G401.6 (cell line): ENCODE data around the gene PPIL3.
A peak's percentile ranks its signal among the peaks of the same experiment; 100 is the strongest.

Experiments
- FAIRE-seq: peaks from 2 replicates; lab custom pipeline; 2012; peaks lifted over from hg19 to GRCh38; lab: Jason Lieb, UNC

Gene PPIL3

DNA sequence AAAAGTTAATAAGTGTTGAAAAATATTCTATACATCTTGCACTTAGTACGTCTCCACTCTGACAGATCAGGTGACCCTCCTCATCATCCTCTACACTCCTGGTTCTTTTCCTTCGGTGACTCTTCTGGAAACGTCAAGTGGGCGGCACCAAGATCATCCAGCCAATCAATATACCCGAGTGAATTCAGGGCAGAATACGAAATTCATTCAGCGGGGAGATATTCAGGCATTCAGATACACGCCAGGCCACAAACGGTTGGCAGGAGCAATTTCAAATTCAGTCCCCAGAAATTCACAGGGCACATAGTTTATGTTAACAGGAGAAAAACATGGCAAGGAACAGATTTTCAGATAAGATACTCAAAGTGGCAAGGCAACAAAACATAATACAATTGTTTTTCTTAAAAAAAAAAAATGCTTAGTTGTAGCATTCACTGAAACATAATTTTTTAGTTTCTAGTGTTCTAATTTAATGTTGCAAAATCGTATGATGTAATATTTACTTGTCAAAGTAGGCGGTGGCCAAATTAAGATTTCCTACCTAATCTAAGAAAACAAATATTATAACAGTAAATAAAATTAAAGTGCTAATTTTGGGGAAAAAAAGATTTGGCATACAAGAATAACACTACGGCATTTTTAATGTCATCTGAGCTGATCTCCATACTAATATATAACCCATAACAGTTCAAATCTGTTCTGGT, 28.6 kb downstream of the PPIL3 start:
- no peak for FAIRE-seq

GRCh38 chr2:200856806-200857205, 32.1 kb downstream of the PPIL3 start:
- no peak for FAIRE-seq

DNA sequence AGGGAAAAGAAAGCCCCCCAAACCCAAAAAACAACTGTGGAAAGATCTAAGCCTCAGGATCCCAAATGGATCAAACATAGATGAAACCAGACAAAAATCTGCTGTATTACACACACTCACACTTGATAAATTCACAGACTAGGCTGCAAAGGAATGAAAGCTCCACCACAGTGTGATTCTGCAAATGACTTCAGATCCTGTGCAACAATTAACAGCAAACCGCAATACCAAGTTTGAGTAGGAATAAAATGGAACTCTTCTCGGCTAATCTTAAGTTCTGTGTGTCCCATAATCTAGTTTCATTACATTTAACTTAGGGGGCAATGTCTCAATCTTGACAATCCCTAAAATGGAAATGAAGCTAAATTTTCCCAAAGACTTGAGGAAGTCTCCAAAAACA, 36.3 kb downstream of the PPIL3 start:
- FAIRE-seq: no peak

DNA sequence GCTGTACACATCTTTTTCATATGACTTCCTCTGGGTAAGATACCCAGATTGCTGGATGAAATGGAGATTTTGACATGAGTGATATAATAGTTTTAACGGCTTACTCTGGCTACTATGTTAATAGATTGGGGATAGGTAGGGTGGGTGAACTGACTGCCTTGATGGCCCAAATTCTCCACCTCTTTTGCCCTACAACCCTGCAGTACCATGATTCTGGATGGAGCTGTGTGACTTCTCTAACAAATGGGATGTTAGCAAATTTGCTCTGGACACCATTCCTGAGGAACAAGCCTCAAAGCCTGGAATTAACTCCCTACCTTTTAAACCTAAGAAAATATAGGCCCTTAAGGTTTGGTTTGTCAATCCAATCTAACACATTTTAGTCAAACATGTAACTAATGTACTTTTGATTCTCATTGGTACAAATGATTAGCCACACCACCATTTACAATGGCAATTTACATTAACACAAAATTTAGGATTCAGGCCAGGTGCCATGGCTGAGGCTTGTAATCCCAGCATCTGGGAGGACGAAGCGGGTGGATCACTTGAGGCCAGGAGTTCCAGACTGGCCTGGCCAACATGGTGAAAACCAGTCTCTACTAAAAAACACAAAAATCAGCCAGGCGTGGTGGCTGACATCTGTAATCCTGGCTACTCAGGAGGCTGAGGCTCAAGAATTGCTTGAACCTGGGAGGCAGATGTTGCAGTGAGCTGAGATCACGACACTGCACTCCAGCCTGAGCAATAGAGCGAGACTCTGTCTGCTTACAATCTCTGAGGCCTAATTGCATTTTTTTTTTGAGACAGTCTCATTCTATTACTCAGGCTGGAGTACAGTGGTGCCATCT, 37.3 kb downstream of the PPIL3 start:
- FAIRE-seq: peak; percentile 21

GRCh38 chr2:200850512-200851256, 38.2 kb downstream of the PPIL3 start:
- no peak for FAIRE-seq

DNA sequence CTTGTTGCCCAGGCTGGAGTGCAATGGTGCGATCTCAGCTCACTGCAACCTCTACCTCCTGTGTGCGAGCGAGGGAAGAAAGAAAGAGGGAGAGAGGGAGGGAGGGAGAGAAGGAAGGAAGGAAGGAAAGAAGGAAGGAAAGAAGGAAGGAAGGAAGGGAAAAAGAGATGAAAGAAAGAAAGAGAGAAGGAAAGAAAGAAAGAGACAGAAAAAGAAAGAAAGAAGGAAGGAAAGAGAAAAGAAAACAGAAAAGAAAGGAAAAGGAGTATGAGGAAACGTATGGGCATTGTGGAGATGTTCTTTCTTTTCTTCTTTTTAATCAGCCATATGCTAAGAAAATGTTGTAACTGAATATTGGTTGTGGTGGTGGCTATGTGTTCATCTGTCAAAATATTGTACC, 40.9 kb downstream of the PPIL3 start:
- no peak for FAIRE-seq

GRCh38 chr2:200847269-200847668, 41.6 kb downstream of the PPIL3 start:
- FAIRE-seq: no peak

DNA sequence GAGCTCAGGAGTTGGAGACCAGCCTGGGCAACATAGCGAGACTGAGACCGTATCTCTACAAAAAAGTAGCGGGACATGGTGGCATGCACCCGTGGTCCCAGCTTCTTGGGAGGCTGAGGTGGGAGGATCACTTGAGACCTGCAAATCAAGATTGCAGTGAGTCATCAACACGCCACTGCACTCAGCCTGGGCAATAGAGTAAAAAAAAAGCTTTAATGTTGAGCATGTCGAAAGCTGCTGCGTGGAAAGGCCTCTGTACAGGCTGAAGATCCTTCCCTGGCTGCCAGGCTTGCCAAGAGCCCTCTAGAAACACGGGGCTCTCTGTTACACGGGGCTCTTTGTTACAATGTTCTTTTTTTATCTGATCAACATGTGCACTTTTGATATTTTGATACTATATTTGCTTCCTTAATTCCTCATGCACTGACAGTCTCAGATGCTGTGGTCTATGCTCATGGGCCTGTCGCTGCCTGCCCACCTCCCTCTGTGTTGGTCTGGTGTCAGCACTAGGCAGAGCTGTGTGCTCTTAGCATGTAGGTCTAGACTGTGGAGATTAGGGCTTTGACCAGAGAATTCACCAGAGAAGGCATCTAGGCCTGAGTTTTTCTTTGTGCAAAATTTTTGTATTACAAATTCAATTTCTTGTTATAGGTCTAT, 43.1 kb downstream of the PPIL3 start:
- no peak for FAIRE-seq

DNA sequence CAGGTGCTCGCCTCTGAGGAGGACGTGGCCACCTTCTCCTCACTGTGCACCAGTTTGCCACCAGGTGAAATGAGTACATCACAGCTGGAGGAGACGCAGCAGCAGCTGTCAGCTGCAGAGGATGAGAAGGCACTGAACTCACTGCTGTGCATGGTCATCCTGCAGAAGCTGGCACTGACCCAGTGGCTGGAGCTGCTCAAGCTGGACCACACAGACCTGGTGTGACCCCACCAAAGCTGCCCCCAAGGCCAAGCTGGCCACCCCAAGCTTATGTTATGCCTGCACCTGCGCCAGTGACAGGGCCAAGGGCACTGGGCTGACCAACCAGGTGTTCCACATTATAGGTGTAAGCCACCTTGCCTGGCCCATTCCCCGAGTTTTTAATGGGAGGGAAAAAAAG, 43.7 kb downstream of the PPIL3 start:
- no peak for FAIRE-seq

- FAIRE-seq: no peak
Observed at GRCh38 chr2:200843993-200844948, 44.6 kb downstream of the PPIL3 start.

GRCh38 chr2:200839513-200839912, 49.4 kb downstream of the PPIL3 start:
- no peak for FAIRE-seq

DNA sequence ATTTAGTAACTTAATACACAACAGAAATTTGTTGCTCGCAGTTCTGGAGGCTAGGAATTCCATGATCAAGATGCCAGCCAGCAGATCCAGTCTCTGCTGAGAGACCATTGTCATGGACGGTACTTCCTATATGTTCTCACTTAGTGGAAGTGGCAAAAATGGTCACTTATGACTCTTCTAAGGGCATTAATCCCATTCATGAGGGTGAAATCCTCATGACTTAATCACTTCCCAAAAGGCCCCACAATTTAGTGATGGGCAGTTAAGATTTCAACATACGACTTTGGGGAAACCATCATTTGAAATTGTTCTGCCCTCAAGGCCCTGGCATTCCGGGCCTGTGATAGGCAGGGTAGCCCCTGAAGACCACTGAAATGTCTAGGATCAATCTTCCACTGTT, 54.2 kb downstream of the PPIL3 start:
- no peak for FAIRE-seq

GRCh38 chr2:200829258-200829655, 59.6 kb downstream of the PPIL3 start:
- no peak for FAIRE-seq

- no peak for FAIRE-seq
Observed at GRCh38 chr2:200828572-200829257, 60.2 kb downstream of the PPIL3 start.

DNA sequence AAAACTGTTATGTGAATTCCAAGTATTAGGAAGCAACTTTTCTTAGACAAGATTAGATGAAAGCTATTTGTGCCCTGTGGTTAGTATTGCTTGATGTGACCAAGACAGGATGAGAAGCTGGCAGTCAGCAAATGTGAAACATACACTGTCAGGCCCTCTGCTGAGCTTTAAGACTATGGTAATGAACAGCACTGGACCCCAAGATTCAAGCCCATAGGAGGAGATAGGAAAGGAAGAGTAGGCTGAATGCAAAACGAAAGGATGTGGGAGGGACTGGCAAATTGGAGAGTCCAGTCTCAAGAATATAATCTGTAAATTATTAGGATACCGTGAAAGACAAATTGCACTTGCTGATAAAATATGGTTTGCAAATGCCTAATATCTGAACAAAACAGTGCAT, 60.8 kb downstream of the PPIL3 start:
- no peak for FAIRE-seq

- FAIRE-seq: no peak
Observed at GRCh38 chr2:200821686-200822245, 67.1 kb downstream of the PPIL3 start.
